GM18498 (cell line): Measurements from ENCODE around the gene ASCC3.

Experiments
- ATAC-seq: cut with Tn5 transposase; IDR thresholded peaks from one replicate; pipeline ENCODE4 v1.9.1; 2021; ENCODE audit warnings: mild to moderate bottlenecking, moderate library complexity; ENCODE audit not compliant: unreplicated experiment

ASCC3 gene

DNA sequence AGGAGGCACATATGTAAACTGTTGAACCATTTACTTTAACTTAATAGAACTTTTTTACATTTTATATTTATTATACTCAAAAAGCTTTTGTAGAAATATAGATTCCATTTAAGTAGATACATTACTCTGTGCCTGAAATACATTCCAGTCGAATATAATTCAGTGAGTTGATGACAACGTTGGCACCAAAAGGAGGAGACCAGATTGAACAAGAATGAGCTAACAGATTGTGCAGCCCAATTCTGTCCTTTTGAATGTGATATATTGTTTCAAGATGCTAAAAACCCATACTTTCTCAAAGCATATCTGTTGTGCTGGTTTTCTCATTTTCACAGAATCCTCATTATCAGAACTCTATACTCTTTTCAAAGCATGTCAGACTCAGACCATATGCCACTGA, 269.0 kb downstream of the ASCC3 start:
- ATAC-seq: no peak

- no peak for ATAC-seq
Observed at GRCh38 chr6:100599088-100599770, 281.9 kb downstream of the ASCC3 start.

DNA sequence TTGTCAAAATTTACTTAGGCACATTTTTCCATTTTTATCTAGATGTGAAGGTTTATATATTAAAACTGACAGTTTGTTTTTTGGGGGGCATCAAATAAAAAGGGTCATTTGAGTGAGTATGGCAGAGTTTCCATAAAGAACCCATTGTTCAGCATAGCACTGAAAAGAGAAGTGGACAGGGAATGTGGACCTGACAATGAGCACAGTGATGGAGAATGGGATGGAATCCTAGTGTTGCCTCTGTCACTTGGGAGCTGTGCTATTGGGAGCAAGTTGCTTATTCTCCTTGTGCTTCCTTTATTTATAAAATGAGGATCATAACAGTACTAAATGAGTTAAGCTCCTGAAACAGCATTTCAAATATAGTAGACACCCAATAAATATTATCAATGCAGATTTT, 285.7 kb downstream of the ASCC3 start:
- no peak for ATAC-seq

DNA sequence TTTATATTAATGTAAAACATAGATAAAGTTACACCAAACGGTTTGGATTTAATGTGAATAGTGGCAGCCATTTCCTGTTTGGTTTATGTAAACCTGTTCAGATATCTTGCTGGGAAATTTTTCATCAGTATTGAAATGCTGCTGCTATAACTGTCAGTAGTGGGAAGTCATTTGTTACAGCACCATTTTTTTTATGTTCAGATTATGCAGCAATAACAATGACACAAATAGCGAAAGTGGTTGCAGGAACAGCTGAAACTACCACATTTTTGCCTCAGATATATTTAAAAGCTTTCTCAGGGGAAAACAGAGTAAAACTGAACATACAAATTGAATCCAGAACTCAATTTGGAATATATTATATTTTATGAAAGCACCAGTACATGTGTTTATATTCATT, 287.6 kb downstream of the ASCC3 start:
- ATAC-seq: peak; percentile 50

- no peak for ATAC-seq
Observed at GRCh38 chr6:100592929-100593328, 288.2 kb downstream of the ASCC3 start.

- ATAC-seq: no peak
Observed at GRCh38 chr6:100577425-100577824, 303.7 kb downstream of the ASCC3 start.

DNA sequence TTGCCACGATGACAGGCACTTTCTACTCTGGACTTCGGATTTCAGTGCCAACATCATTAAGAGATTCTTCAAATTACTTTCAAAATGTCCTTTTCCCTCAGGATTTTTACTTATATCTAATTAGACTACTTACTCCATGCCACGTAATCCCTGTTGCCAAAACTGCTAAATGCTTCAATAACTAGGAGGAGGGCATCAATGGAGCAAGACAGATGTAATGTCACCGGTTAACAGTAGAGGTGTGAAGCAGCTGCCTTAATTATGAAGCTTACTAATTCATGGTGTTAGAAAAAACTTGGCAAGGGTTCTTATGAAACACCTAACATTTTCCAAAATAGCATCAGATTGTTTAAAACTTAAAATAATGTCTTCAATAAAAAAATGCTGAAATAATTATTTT, 305.2 kb downstream of the ASCC3 start:
- no peak for ATAC-seq

GRCh38 chr6:100574836-100575235, 306.3 kb downstream of the ASCC3 start:
- no peak for ATAC-seq

DNA sequence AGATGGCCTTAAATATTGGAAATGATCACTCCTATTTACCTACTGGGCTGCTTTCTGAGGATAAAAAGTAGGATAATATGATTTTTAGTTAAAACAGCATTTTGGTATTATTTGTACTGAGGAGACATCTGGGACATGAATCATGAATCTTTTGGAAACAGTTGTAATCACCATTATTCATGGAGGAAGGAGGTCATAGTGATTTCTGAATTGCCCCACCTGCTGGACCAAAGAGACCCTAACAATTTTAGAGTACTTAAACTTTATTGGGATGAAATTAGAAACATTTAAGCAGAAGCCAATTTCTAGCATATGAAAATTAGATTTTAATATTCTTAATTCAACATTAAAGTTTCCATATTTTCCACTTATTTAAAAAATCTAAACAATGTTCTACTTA, 308.0 kb downstream of the ASCC3 start:
- ATAC-seq: no peak

GRCh38 chr6:100568255-100568654, 312.9 kb downstream of the ASCC3 start:
- no peak for ATAC-seq

- ATAC-seq: no peak
Observed at GRCh38 chr6:100566563-100566962, 314.6 kb downstream of the ASCC3 start.

DNA sequence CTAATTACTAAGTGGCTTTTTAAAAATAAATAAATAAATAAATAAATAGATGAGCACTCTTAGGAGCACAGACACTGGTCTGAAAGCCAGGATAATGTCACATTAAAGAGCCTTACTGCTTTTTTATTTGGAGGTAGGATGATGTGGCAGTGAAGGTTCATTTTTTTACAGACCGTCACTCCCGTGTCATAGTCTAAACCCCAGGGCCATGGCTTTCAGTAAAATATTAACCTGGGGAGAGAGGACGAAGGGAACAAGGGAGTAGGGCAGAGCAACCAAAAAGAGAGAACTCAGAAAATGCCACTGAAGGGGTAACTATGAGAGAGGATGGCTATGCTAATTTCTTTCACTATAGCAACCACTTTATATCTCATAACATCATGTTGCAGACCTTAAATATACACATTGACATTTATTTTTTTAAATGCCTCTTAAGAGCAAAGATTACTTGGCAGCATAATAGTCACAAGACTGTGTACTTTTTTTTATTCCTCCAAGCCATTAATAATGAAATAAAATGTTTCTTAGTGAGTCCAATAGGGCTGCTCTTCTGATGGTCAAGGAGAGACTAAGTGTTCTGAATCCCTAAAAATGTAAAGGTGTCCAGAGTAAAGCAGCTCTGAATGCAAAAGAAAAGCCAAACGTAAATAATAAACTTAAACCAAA, 315.6 kb downstream of the ASCC3 start:
- ATAC-seq: no peak

- no peak for ATAC-seq
Observed at GRCh38 chr6:100559859-100560258, 321.3 kb downstream of the ASCC3 start.

- no peak for ATAC-seq
Observed at GRCh38 chr6:100554228-100554627, 326.9 kb downstream of the ASCC3 start.

DNA sequence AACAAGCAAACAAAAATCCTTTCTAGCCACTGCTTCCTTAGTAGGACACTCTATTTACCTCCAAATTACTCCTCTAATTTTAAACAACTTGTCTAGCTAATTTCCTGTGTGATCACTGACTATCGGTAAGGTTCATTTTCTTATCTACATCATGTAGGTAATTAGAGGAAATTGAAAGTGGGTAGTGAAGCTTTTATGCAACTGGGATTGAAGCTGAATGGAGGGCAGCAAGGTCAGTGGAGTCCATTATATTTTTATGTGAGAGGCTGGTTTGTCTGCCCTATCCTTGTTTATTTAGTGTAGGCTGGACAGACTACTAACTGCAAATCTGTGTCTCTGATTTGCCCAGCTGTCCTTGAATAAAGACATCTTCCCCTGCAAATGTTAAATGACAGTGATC, 327.9 kb downstream of the ASCC3 start:
- ATAC-seq: no peak

DNA sequence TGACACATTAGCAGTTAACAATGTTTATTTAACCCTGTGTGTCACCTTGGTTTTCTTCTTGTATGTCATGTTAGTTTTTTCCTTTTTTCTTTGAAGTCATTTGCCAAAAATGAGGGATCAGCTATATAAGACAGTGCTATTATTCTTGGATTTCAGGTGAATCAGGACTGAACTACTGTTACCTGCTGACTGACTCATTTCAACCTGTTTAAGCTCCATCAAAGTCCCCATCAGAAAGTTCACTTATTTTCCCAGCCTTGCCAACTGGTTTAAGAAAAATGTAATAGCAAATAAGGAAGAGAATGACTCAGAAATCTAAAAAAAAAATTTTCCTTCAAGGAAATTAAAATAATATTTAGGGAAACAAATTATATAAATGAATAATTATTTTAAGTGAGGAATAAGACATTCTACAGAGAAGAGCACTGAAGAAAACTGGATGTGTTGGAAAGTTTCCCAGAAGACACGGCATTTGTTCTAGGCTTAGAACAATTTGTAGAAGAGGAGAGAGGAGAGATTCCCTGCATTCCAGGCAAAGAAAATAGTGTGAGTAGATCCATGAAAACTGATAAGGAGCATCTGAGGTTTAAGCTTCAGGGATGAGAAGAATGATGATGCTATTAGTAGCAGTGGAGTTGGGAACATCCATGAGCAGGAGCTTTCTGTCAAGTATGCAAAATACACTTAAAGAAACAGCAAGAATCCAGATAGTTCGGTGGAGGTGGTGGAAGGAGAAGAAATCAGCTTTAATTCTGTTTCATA, 331.5 kb downstream of the ASCC3 start:
- no peak for ATAC-seq

- ATAC-seq: no peak
Observed at GRCh38 chr6:100538086-100538485, 343.0 kb downstream of the ASCC3 start.

DNA sequence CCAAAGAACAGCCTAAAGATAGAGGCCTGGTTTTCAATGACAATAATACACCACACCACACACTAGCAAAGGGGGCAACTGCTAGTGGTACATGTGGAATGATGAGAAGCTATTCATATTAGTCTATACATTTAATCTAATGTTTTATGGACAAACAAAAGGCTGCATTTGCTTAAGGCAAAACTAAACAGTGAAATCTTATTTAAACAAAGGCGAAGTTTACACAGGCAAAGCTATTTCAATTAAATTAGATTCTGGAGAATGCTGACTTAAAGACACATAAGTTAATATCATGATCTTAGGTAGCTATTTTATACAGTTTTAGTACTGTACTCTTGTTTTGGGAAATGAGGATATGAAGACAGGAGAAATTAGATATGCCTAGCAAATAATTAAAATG, 362.5 kb downstream of the ASCC3 start:
- ATAC-seq: no peak

DNA sequence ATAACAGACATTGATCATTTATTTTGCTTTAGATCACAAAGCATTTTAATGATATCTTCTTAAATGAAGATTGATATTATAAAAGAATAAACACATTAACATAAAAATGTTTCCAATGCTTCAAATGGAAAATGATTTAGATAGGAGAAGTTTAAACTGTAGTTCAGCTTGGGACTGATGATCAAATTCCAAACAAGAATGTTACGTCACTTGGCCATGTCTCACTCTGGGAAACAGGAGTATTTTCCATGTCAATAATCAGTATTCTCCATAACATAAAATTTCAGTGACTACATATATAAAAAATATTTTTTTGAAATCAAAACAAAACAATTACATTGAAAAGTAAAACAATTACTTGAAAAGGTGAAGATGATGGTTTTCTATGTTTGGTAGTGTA, 363.5 kb downstream of the ASCC3 start:
- no peak for ATAC-seq

DNA sequence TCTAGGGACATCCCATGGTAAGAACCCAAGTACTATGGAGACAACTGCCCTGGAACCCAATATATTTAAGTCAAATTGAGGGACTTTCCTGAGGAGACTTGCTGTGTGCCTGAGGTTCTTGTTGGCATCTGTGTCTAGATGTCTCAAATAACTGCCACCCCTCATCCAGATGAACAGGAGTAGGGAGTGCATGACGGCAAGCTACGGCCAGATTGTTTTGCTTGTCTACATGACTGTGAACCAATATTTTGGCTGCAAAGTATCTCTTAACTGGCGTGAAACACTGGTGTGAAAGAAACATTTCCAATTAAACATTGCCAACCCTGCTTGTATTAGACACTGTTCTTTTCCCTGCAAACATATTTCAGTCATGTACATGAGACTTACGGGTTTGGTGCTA, 364.0 kb downstream of the ASCC3 start:
- ATAC-seq: no peak

GRCh38 chr6:100514660-100515059, 366.5 kb downstream of the ASCC3 start:
- no peak for ATAC-seq

DNA sequence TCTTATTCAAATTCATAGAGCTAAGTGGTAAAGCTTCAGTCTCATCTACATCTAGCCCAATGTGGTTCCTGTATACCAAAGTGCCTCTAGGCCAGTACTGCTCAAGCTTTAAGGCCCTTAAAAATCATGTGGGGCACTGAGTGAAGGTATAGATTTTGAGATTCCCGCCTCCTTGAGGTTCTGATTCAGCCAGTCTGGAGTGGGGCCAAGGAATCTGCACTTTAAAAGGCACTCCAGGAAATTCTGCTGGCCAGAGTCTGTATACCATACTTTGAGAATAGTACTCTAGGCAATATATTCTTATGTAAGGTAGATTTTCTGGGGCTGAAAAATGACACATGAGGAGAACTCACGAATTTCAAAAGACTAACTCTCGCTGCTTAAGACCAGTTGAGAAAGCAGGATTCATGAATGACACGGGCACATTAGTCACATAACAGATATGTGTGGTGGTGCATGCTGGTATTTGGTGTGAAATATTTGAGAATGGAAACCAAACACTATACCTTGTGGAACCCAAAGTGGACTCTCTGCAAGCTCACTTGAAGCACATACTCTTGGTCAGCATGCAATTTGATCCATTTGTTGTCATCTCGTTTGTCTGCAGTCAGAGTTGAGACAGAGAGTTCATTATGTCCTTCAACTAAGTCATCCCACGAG, 368.8 kb downstream of the ASCC3 start:
- ATAC-seq: no peak
